Sciatic nerve (tissue), 2 donors: ENCODE data around the gene OR13J1. TPM values are rescaled to one million over a fixed set of nuclear protein-coding genes. Genes with fewer than 3 reads are reported as not detected.

Source experiments
- ATAC-seq: fragments of 200-7000 bp; cut with Tn5 transposase; one replicate; pipeline ENCODE4 v1.9.1; 2020; ENCODE audit warnings: mild to moderate bottlenecking, moderate library complexity
- DNase-seq: peaks from one replicate; pipeline ENCODE4 v3.0.0-alpha.2; 2020; ENCODE audit warnings: low spot score
- intact Hi-C: fragments of 100-400 bp; cut with DNase I; formaldehyde crosslinking; loops from one replicate; pipeline ENCODE4 v1.14.2; 2022
- total RNA-seq: library from RNA; stranded (reverse); fragmentation: NEBNext Ultra II Directional; extraction: Animal tissue kit (Norgen Biotek cat#: 25700); gene quantifications from one replicate; pipeline ENCODE4 v1.2.1, GENCODE V29; 2021
- donor health status: DM: no; HTN: no; CAD: no.
- donor health status: DM: no; HTN: no; CAD: no.

OR13J1 gene
- total RNA-seq, 1 donor from 2014 or later = not detected

GRCh38 chr9:35864695-35865255 lies 5.4 kb downstream of the OR13J1 start:
- intact Hi-C loops = no loop called here
- no peak for DNase-seq
- no peak for ATAC-seq

GRCh38 chr9:35863583-35863982 lies 6.6 kb downstream of the OR13J1 start:
- ATAC-seq (no peak), DNase-seq (peak; percentile 28)
- intact Hi-C loops = no loop called here

- no peak for DNase-seq
- no peak for ATAC-seq
- intact Hi-C loops = no loop called here
These were observed 7.9 kb downstream of the OR13J1 start for GRCh38 chr9:35862328-35862727.

GRCh38 chr9:35861161-35861897 lies 8.9 kb downstream of the OR13J1 start:
- ATAC-seq (no peak), DNase-seq (no peak)
- intact Hi-C loops = no loop called here

GRCh38 chr9:35859990-35860339 lies 10.2 kb downstream of the OR13J1 start:
- intact Hi-C loops = no loop called here
- peak; percentile 52 for DNase-seq
- peak; percentile 73 for ATAC-seq

- ATAC-seq (peak; percentile 58), DNase-seq (peak; percentile 62)
- intact Hi-C loops = no loop called here
These were observed 10.8 kb downstream of the OR13J1 start for GRCh38 chr9:35859310-35859989.

- ATAC-seq (no peak), DNase-seq (no peak)
- intact Hi-C loops = no loop called here
These were observed 11.7 kb downstream of the OR13J1 start for GRCh38 chr9:35858458-35858857.

- intact Hi-C loops = no loop called here
- no peak for ATAC-seq
- peak; percentile 26 for DNase-seq
These were observed 13.3 kb downstream of the OR13J1 start for GRCh38 chr9:35856882-35857281.

GRCh38 chr9:35856206-35856605 lies 14.0 kb downstream of the OR13J1 start:
- no peak for DNase-seq

GRCh38 chr9:35854091-35854762 lies 16.0 kb downstream of the OR13J1 start:
- no peak for ATAC-seq
- no peak for DNase-seq
- intact Hi-C loops = no loop called here

More at GRCh38 chr9:35856206-35856605, 14.0 kb downstream of the OR13J1 start:
- ATAC-seq = no peak
- intact Hi-C loops = no loop called here

- peak; percentile 47 for DNase-seq
- ATAC-seq = no peak
- intact Hi-C loops = no loop called here
These were observed 17.0 kb downstream of the OR13J1 start for GRCh38 chr9:35852876-35853865.

- DNase-seq (peak; percentile 34), ATAC-seq (no peak)
- intact Hi-C loops = no loop called here
These were observed 17.9 kb downstream of the OR13J1 start for GRCh38 chr9:35852267-35852815.

- DNase-seq (peak; percentile 38), ATAC-seq (no peak)
- intact Hi-C loops = no loop called here
These were observed 22.2 kb downstream of the OR13J1 start for GRCh38 chr9:35847792-35848572.

- DNase-seq (no peak), ATAC-seq (no peak)
- intact Hi-C loops = no loop called here
These were observed 24.1 kb downstream of the OR13J1 start for GRCh38 chr9:35845824-35846771.

- ATAC-seq (peak; percentile 70), DNase-seq (no peak)
- intact Hi-C loops = no loop called here
These were observed 25.5 kb downstream of the OR13J1 start for GRCh38 chr9:35844628-35845270.

- intact Hi-C loops = no loop called here
- no peak for DNase-seq
- no peak for ATAC-seq
These were observed 27.4 kb downstream of the OR13J1 start for GRCh38 chr9:35842795-35843194.
